GM18499 (cell line): ENCODE data around the gene SHE.

ENCODE experiments used
- ATAC-seq: cut with Tn5 transposase; IDR thresholded peaks from one replicate; pipeline ENCODE4 v1.9.1; 2021; ENCODE audit warnings: moderate number of reproducible peaks; ENCODE audit not compliant: insufficient read depth, unreplicated experiment

SHE gene

DNA sequence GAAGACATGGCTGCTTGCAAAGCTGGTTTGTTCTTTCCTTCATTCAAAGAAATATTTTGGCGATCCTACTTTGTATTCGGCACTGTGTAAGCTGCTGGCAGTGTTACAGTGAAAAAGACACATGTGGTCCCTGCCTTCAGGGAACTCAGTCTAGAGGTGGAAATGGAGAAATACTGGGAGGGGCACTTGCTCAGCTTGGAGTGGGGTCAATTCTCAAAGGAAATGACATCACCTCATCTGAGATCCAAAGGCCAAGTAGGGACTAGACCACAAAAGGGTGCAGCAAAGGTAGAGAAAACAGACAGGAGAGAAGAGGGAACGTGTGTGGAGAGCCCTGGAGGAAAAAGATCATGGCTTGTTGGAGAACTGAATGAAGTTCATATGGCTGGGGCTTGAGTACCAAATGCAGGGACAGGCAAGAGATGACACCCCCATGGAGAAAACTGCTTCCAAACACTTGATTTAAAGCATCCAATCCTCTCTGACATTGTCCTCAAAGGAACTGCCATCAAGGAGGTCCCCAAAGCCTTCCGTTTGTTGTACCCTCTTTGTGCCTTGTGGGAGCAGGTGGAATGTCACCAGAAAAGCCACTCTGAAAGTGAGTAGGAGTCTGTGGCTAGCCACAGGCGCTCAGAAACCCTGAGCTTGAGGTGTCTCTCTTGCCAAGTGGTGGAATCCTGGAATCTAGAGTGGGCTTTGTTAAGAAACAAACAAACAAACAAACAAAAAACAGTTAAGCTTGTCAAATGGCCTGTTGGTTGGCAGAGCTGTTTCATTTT lies 48.4 kb downstream of the SHE start:
- no peak for ATAC-seq

DNA sequence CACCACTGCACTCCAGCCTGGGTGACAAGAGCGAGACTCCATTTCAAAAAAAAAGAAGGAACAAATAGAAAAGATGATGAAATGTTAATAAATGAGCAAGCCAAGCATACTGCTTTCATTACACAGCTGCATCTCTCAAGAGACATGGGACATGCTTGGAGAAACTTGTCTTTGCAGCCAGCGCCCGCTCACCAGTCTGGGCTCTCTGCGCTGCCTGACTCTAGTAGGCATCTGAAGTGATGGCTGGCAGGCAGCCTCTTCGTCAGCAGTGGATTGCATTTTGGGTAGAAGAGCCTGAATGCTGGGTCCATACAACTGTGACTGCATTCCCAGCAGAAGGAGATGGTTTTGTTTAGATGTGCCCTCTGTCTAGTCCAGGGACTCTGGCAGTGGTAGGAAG lies 49.1 kb downstream of the SHE start:
- no peak for ATAC-seq

DNA sequence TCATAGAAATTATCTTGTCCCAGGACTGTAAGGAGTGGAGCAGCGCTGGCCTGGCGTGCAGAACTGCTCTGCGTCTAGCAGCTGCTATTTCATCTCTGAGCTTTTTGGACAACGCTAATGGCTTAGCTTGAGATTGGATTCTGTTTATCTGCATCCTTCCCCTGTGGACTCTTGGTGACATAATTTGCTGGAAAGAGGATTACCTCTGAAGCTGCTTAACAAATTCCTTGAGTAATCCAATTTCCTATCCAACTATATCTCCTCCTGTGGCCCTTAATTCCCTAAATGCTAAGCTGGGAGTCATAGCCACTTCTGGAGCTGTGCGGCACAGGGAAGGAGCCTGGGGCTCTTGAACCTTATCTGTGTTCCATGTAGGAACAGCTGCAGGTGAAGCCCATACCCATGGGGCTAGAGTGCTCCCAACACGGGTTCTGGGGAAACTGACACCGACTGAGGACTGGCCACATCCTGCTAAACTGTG lies 53.8 kb downstream of the SHE start:
- no peak for ATAC-seq

DNA sequence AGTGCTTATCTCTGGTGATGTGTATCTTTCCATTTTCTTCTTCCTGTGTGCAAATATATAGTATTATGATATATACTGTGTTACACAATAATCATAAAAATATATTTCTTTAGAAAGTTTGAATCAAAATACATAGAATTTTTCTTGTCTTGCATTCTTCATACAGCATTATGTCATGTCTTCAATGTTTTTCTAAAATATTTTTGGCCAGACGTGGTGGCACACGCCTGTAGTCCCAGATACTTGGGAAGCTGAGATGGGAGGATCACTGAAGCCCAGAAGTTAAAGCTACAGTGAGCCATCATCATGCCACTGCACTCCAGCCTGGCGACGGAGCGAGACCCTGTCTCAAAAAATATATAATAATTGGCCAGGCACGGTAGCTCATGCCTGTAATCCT lies 55.4 kb downstream of the SHE start:
- ATAC-seq: no peak

DNA sequence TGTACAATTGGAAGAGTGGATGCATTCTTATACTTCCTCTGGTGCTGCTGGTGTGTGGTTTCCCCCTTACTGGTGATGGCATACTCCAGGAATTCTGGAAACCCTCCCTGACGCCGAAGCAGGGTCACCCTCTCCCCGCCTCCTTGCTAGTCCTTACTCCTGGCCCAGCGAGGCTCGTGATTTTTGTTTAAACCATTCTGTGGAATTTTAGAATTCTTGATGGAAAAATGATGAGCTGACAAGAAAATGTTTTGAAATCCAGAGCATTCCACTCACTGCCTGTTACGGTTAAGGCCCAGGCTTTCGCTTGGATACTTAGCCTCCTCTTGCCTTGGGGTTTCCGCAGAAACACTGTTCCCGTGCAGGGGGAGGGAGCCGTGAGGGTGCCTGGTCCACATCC lies 55.9 kb downstream of the SHE start:
- ATAC-seq: no peak

DNA sequence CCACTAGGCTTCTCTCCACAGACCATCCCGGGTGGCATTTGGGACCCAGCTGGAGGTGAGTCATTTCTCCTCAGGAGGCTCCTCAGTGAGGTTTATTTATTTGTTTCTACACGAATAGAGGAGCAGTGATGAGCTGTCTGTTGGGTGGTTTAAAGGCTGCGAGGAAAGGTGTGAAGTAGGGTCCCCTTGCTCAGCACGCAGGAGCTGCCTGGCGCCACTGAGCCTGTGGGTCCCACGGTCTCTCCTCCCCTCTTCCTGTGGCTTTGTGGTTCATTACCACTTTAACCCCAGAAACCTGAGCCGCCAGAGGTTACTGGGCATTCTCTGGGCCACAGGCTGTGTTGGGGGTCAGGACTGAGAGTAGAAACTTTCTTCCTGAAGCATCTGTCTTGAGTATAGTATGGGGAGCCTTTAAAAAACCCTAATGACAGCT lies 57.2 kb downstream of the SHE start:
- ATAC-seq: no peak

DNA sequence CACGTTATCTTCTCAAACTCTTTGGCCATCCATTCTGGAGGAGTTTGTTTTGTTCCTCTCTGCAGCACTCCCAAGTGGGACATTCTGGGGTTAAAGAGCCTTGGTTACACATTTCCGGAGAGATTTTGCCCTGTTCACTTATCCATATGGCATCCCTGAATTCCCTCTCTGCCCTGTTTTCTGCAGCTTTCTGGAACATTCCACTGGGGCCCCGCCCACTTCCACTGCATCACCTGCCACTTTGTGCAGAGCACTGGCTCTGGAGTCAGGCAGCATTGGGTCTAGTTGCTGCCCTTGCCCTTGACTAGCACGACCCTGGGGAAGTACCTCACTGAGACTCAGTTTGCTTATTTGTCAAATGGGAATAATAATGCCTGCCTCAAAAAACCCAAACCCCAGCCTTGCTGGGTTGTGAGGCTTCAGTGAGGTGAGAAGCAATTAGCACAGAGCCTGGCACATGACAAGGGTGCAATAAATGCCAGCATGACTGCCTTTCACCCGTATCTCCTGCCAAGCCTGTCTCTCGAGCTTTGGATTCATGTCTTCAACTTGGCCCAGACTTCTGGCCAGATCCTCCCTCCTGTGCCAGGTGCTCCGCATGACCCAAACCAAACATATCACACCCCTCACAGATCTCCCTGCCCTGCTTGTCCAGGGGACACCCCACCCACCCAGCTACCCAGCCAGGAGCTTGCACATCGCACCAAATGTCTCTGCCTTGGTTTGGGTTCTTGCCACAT lies 58.8 kb downstream of the SHE start:
- ATAC-seq: no peak

DNA sequence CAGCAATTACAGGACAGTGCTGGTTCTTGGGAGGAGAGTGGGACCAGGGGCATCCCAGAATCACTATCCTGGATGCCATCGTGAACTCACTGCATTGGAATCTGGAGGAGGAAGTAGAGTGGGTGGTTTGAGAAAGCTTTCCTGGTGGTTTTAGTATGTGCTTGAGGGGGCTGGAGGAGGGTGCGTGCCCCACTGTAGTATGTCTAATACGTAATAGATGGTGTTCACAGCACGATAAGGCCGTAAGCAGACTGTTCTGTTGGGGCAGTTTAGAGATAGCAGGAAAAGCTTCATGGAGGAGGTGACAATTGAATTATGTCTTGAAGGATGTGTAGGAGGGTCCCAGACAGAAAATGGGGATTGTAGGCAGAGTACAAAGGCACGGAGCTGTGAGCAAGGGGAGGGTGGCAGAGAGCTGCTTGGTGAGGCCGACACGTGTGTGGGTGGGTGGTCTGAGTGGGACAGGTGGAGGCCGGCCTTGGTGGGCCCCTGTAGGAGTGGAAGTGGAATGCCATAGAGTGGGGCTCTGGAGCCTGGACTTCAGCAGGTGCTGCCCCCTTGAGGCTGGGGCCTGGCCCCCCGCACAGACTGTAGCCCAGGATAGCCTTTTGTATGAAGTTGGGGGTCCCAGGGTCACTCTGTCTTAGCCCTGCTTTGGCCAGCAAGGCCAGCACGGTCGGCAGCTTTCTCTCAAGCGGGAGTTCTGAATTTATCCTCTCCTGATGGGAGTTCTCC lies 60.0 kb downstream of the SHE start:
- ATAC-seq: no peak

DNA sequence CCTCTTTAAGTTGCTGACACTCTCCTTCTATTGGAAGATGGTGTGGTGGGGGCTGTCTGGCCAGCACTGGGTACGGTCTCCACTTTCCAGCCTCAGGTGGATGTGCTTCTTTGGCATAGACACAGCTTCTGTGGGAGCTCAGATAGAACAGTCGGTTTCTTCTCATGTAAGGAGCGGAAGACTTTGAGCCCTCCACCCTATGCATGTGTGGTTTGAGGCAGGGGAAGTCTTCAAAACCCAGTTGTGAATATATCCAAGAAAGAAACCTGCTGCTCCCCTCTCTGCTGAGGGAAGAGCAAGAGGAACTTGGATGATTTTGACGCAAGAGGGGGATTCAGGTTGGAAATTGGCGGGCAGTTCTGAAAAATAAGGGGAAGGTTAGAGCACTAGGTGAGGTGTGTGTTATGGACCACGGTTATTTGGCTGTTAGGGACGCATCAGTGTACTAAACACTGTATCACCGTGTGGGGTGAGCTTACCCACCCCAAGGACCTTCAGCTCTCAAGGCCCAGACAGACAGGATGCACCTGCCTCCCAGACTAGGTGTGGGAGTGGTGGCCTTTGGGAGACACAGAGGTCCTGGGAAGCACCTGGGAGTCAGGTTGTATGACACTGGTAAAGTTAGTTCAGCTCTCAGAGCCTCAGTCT lies 60.8 kb downstream of the SHE start:
- ATAC-seq: no peak

DNA sequence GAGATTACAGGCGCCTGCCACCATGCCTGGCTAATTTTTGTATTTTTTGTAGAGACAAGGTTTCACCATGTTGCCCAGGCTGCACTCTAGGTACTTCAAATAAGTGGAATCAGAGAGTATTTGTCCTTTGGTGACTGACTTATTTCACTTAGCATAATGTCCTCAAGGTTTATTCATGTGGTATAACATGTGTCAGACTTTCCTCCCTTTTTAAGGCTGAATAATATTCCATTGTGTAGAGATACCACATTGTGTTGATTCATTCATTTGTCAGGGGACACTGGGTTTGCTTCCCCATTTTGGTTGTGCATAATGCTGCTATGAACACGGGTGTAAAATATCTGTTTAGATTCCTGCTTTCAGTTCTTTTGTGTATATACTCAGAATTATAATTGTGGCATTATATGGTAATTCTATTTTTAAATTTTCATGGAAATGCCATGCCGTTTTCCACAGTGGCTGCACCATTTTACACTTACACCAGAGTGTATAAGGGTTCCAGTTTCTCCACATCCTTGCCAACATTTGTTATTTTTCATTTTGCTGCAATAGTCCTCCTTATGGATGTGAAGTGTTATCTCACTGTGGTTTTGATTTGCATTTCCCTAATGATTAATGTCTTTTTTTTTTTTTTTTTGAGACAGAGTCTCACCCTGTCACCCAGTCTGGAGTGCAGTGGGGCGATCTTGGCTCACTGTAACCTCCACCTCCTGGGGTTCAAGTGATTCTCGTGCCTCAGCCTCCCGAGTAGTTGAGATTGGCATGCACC lies 62.0 kb downstream of the SHE start:
- ATAC-seq: no peak

DNA sequence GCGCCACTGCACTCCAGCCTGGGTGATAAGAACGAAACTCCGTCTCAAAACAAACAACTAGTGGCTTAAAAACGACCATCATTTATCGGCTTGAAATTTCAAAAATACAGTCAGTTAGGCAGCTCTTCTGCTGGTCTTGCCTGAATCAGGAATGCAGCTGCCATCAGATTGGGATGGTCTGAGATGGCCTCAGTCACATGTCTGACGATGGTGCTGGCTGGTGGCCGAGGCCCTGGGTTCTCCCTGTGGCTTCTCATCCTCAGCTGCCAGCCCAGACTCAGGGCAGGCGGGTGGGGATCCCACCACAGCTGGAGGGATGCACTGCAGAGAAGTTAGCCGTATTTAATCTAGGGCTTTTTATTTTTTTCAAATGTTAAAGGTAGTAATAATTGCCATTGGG lies 65.8 kb downstream of the SHE start:
- ATAC-seq: no peak

DNA sequence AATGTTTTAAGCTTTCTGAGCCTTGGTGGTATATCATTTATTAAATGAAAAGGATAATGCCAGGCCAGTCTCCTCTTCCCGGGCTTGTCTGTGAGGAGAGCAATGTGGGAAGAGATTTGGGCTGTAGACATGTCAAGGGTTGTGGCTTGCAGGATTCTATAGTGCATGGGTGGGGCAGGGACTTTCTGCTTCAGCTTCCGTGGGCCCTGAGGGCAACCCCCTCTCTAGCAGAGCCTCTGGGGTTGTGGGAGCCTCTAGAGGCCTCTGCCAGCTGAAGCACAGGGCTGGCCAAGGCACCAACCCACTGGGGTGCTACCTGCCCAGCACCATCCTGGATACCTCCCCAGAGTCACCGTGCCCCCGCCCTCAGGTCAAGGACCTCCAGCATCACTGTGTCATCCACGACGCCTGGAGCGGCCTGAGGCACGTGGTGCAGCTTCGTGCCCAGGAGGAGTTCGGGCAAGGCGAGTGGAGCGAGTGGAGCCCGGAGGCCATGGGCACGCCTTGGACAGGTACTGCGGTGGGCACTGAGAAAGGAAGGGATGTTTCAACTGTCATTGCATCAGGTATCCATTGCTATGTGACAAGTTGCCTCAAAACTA lies 66.5 kb downstream of the SHE start:
- ATAC-seq: no peak

DNA sequence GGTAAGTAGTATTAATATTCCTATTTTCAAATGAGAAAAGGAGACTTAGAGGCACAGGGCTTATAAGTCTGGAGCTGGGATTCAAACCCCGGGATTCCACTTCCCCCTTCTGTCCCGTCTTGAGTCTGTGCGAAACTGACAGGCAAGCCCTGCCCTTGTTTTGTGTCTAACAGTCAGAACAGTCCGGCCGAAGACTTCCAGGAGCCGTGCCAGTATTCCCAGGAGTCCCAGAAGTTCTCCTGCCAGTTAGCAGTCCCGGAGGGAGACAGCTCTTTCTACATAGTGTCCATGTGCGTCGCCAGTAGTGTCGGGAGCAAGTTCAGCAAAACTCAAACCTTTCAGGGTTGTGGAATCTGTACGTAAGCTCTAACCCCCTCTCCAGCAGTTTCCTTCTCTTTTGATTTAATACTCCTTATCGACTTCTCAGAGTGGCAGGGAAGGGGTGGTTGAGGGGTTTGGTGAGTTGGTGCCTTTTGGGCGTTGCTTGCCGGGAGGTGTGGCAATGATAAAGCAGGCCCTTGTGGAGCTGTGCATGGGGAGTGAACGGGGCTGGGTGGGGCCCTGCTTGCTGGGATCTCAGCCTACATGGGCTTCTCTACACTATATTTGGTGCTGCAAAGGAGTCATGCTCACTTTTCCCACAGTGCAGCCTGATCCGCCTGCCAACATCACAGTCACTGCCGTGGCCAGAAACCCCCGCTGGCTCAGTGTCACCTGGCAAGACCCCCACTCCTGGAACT lies 67.7 kb downstream of the SHE start:
- no peak for ATAC-seq

DNA sequence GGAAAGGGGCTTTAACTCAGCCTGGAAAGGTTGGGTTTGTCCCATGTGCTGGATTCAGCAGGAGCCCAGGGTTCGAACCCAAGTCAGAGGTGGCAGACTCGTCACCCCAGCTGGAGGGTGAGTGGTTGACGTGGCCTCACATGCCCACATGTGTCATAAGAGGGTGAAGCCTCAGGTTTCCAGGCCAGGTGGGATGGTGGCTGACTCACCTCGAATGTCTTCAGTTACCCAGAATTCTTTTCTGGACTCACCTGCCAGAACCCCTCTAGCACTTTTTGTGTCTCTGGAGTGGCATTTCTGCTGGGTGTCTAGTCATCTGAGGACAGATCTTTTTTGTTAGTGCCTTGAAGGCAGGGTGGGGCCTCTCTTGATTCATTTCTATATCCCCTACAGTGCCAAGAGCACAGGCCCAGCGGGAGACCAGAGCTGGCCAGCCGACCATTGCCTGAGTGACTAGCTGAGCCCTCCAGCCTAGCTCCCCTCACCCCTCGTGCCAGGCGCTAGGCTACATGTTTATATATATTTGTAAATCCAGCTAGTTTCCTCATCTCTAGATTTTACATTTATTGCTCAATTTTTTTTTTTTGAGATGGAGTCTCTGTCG lies 68.9 kb downstream of the SHE start:
- ATAC-seq: no peak

DNA sequence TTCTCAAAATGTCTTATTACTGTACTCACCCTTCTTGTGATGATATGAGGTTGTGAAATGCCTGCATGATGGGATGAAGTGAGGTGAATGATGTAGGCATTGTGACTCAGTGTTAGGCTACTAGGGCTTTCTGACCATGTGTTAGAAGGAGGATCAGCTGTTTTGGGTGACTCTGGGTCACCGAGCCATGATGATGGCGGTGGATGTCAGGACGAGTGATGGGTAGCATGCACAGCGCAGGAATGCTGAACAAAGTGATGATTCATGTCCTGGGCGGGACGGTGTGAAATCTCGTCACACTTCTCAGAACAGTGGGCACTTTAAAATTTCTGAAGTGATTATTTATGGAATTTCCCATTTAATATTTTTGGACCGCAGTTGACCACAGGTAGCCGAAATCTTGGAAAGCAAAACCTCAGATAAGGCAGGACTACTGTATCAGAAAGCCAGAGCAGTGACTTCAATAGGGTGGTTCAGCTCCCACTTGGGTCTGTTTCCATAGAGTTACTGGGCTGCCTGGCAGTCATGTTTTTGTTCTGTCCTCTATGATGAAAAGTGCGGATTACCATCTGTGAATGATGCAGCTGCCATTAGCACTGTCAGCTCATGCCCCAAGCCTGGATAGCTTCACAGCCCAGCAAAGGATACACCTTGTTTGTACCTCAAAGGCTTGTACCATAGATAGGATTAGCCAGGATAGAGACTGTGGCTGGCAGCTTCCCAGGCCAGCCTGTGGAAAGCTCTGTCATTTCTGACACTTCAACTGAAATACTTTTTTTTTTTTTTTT lies 70.4 kb downstream of the SHE start:
- no peak for ATAC-seq

DNA sequence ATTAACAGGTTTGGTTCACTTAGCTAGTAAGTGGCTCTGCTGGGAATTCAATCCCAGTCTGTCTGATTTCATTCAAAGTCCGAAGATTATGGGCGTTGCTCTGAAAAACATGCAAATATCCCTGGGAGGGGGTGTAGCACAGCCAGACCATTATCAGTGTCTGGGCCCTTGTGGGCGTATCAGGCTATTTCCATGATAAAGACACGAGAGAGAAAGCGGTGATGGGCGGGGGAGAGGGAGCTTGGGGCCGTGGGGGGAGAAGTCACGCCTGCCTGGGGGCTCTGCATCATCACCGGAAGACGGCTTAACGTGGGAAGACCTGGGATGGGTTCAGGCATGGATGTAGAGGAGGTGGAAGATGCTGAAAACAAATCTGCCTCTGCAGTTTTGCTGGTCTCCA lies 71.3 kb downstream of the SHE start:
- ATAC-seq: no peak

DNA sequence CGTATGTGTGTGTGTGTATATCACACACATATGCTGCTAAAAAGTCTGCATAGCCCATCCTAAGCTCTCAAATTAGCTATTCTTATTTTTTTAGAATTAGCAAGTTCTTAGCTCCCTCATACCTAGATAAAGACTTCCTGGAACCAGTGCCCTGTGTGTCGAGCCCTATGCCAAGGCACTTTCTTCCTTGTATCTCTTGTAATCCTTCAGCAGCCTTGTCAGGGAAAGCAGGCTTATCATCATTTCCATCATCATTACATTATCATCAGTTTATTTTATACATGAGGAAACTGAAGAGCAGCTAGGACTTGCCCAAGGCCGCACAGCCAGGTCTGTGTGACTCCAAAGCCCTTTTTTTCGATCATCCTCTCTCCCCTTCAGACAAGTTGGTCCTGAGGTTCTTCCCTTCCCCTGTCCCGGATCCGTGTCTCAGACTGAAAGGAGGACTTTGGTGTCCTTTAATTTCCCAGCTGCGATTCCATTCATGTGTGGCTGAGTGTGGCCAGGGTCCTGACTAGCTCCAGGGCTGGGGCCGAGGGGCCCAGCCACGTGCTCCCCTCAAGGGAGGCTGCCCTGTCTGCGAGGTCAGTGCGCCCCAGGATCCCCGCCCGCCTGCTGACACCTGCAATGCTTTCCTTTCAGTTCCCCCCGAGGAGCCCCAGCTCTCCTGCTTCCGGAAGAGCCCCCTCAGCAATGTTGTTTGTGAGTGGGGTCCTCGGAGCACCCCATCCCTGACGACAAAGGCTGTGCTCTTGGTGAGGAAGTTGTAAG lies 72.2 kb downstream of the SHE start:
- ATAC-seq: no peak
